NOMO-1 treated with dmso at 0.1 percent for 144 hours (cell line): Measurements from ENCODE around the gene AKIRIN1.
"Not testable (repeated sequence)": the region's sequence is repeated elsewhere in the genome, so short reads cannot be mapped to it uniquely, and the experiment has no call there.

Experiments used
- DNase-seq: peaks from one replicate; lab custom pipeline; 2025; ENCODE audit not compliant: unreplicated experiment; lab: John Stamatoyannopoulos, UW

AKIRIN1 gene

DNA sequence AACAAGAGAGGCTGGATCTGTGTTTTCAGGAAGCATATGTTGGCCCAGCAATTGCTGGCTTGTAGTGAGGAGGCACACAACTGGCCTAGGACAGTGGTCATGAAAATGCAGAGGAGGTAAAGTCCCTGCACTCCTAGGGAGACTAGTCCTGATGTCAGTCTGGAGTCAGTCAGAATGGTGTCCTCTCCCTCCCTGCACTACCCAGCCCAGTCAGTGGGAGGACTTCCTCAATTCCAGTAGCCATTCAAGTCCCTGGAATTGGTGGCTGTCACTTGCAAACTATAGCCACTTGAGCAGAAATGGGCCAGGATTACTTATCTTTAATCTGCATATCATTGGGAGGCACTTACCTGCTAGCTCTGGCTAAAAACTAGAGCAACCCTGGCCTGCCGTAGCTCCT is 53.7 kb downstream of the AKIRIN1 start:
- DNase-seq: no peak

DNA sequence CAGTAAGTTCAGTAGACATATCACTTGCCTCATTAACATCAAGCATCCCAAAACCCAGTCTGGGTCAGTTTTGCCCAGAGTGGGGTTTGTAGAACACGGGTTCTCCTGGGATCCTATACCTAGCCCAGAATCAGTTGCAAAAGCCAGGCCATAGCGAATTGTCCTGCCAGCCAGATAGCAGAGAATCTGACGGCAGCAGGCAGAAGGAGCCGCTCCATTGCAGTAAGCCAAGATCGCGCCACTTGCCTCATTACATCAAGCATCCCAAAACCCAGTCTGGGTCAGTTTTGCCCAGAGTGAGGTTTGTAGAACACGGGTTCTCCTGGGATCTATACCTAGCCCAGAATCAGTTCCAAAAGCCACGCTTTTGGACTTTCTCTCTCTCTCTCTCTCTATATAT is 54.2 kb downstream of the AKIRIN1 start:
- no peak for DNase-seq

DNA sequence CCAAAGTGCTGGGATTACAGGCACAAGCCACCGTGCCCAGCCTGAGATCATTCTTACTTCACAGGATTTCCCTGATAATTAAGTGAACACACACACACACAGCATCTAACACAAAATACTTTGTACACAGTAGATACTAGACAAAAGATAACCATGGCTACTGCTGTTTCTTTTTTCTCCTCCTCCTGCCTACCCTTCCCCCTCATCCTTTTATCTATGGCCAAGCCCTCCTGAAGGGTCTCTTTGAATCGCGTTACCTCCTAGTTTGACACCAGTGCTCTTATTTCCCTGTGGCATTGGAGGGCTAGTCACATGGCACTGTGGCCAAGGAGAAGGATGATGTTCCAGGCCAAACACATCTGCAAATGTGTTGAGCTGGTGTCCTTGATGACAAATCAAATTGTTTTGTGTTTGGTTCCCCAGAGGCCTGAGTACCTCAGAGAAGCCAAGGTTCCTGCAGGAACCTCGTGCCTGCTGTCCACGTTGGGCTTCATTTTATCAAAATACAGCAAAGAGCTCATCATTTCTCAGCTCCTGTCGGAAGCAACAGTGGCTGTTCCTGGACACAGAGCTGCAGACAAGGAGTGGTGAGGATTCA is 55.6 kb downstream of the AKIRIN1 start:
- no peak for DNase-seq

DNA sequence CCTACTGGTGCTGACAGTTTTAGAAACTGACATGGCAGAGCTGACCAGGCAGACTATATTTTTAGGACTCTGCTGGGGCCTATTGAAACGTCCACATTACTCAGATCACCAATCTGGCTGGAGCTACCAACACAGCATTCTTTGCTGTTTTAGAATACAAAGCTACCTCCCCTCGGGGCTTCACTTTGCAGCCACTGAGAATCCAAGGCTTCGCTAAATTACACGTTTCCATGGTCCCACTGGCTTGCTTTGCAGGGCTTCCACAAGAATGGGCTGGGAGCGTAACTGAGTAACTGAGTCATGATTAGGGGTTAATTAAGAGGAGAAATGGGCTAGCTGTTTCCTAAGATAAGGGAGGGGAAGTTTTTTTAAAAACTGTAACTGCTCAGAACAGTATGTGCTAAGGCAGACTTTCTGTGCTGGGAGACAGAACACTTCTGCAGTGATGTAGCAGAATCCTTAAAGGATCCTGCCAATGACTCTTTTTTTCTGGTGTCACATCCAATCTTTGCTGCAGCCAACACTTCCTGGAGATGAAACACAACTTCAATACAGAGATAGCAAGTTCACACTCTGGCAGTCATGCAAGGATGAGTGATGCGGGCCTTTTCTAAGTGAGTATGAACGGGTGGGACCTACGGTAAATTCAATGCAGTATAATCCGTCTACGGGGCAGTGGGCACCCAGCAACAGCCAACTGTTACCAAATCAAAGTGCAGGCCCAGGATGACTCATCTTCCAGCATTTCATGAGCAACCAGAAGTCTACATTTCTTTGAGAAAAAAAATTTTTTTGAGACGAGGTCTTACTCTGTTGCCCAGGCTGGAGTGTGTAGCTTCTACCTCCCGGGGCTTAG is 56.5 kb downstream of the AKIRIN1 start:
- no peak for DNase-seq

DNA sequence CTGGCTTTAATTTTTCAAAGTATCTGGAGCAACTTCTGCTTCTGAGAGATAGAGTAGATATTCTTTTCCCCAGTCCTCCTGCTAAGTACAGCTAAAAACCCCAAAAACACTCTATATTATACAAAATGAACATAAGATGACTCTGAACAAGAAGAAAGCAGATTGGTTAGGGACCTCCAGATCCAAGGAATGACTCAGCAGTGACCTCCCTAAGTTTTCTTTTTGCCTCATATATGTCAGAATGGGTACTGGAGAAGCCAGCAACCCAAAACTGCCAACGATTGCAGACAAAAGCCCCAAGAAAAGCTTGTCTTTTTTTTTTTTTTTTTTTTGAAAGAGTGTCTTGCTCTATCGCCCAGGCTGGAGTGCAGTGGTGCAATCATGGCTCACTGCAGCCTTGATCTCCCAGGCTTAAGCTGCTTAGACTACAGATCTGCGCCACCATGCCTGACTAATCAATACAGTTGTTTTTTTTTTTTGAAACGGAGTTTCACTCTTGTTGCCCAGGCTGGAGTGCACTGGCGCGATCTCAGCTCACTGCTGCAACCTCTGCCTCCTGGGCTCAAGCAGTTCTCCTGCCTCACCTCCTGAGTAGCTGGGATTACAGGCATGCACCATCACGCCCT is 57.8 kb downstream of the AKIRIN1 start:
- no peak for DNase-seq

DNA sequence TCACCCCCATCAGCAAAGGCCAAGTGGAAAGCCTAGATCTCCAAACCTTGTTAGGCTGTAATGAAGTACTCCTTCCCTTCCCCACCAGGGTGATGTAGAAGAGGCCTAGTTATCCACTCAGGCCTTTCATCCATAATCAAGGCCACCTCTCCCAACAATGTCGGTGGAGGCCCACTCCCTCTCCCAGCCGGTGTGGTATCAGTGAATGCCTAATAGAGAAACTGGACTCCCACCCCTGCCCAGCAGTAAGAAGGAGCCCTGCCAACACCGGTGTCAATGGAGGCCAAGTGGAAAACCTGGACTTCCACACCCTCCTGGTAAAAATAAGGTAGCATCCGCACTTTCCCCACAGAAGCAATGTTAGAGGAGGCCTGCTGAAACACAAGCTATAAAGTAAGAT is 58.9 kb downstream of the AKIRIN1 start:
- no peak for DNase-seq

DNA sequence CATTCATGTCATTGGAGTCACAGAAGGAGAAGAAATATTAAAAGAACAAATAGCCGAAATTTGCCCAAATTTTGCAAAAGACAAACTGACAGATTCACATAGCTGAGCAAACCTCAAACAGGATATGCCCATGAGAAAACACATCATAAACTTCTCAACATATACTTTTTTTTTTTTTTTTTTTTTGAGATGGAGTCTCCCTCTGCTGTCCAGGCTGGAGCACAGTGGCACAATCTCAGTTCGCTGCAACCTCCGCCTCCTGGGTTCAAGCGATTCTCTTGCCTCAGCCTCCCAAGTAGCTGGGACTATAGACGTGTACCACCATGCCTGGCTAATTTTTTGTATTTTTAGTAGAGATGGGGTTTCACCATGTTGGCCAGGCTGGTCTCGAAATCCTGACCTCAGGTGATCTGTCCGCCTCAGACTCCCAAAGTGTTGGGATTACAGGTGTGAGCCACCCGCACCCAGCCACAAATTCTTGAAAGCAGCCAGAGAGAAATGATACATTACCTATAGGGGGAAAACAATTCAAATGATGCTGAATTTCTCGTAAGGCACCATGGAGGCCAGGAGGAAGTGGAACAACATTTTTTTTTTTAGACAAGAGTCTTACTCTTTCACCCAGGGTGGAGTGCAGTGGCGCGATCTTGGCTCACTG is 60.2 kb downstream of the AKIRIN1 start:
- not testable (repeated sequence) for DNase-seq

DNA sequence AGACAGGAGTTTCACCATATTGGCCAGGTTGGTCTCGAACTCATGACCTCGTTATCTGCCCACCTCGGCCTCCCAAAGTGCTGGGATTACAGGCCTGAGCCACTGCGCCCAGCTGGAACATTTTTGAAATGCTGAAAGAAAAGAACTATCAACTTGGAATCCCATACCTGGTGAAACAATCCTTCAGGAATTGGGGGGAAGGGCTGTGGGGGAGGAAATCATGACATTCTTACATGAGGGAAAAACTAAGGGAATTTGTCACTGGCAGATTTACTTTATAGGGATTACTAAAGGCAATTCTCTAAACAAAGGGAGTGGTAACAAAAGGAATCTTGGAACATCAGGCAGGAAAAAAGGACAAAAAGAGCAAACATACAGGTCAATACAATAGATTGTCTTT is 60.9 kb downstream of the AKIRIN1 start:
- no peak for DNase-seq

DNA sequence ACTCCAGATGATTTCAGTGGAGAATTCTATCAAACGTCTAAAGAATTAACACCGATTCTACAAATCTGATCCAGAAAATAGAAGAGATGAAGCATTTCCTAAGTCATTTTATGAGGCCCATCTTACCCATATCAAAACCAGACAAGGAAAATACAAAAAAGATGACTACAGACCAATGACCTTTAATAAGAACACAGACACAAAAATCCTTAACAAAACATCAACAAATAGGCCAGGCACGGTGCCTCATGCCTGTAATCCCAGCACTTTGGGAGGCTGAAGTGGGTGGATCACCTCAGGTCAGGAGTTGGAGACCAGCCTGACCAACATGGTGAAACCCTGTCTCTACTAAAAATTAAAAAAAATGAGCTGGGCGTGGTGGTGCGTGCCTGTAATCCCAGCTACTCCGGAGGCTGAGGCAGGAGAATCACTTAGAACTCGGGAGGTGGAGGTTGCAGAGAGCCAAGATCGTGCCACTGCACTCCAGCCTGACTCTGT is 64.2 kb downstream of the AKIRIN1 start:
- not testable (repeated sequence) for DNase-seq
